Esophagus squamous epithelium (tissue), 5 donors: Measurements from ENCODE around the gene BPIFB3. TPM values are rescaled to one million over a fixed set of nuclear protein-coding genes. Genes with fewer than 3 reads are reported as not detected.

Experiments
- DNase-seq: peaks from one replicate; lab custom pipeline; 2025; lab: John Stamatoyannopoulos, UW
- H3K27ac ChIP-seq, 4 donors: fragments of 200-600 bp; sonication (generic); one replicate each; pipeline ENCODE4 v1.5.1; 2016 to 2019; ENCODE audit warnings: mild to moderate bottlenecking in 1 of 4
- H3K27me3 ChIP-seq, 4 donors: fragments of 200-600 bp; sonication (generic); 1 replicate in 3 of 4; 2 replicates in 1 of 4; pipeline versions ENCODE4 v1.5.1 to v1.6.0; 2017 to 2021; ENCODE audit warnings: antibody characterized with exemption in 1 of 4
- H3K36me3 ChIP-seq, 3 donors: fragments of 200-600 bp; sonication (generic); one replicate each; pipeline ENCODE4 v1.5.1; 2016 to 2019
- H3K4me1 ChIP-seq, 3 donors: fragments of 200-600 bp; sonication (generic); one replicate each; pipeline ENCODE4 v1.5.1; 2017 to 2019
- H3K4me3 ChIP-seq, 4 donors: fragments of 200-600 bp; sonication (generic); 1 replicate in 3 of 4; 2 replicates in 1 of 4; pipeline ENCODE4 v1.5.1; 2016 to 2019; ENCODE audit warnings: mild to moderate bottlenecking in 2 of 4, moderate library complexity in 1 of 4
- H3K9me3 ChIP-seq, 3 donors: fragments of 200-600 bp; sonication (generic); one replicate each; pipeline ENCODE4 v1.5.1; 2016 to 2019
- POLR2A ChIP-seq, 4 donors: fragments of 450-650 bp; IDR thresholded peaks; one replicate each; pipeline ENCODE4 v1.6.1; 2017; ENCODE audit warnings: antibody characterized with exemption in 4 of 4, mild to moderate bottlenecking in 4 of 4, moderate library complexity in 3 of 4
- WGBS, 2 donors: methylation state at CpG; one replicate each; pipeline ENCODE4 v1.1.5; 2018; 5-methylcytosine and 5-hydroxymethylcytosine counted together
- intact Hi-C: fragments of 100-400 bp; cut with DNase I; formaldehyde crosslinking; loops from one replicate; pipeline ENCODE4 v1.15.0; 2022
- total RNA-seq, 4 donors: library from RNA; depleted of rRNA; stranded (reverse); fragments of >200 nt; gene quantifications; one replicate each; pipeline ENCODE4 v1.1.0, GENCODE V29; 2016
- TF ChIP-seq, protein P1 (sequence below), 6 experiments: fragments of 450-650 bp in 4 of 6; fragments of 200-600 bp in 2 of 6; sonication (generic) in 2 of 6; IDR thresholded peaks; one replicate each; pipeline ENCODE4 v1.5.1; 2016 to 2019; ENCODE audit warnings: antibody characterized with exemption in 6 of 6, mild to moderate bottlenecking in 4 of 6, moderate library complexity in 4 of 6
- donor health status: DM: yes; HTN: yes; CAD: no.

Gene BPIFB3
- total RNA-seq, 4 donors from 2014 or later: not detected

DNA sequence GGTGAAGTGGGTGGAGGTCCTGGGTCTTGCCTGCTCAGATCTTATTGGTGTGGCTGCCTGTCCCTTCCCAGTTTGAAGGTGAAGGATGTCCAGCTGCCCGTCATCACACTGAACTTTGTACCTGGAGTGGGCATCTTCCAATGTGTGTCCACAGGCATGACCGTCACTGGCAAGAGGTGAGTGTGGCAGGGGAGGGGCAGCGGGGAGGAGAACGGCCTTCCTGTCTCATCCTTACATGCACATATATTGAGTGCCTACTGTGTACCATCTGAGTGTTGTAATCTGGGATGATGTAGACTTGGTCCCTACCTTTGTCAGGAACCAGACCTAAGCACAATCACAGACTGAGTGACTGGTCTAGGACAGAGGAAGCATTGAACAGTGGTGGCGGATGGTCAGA, 19.6 kb upstream of the BPIFB3 start:
- no peaks in the 10 kb centered on the region for H3K9me3 ChIP-seq
- peaks cover 0 to 10% (median 0%) of the 10 kb centered on the region in 4 donors for H3K27me3 ChIP-seq
- no peak overlapping the region for H3K4me3 ChIP-seq
- no peaks in the 10 kb centered on the region for H3K36me3 ChIP-seq
- 59 to 85% methylated on average over 3 to 5 of the region's 5 CpGs for WGBS, 2 donors
- DNase-seq: no peak
- no peaks in the 10 kb centered on the region for H3K4me1 ChIP-seq
- H3K27ac ChIP-seq: no peak overlapping the region
- TF ChIP-seq POLR2A (IDR thresholded peaks at IDR 0.05): no peak
- TF ChIP-seq, protein P1, sequence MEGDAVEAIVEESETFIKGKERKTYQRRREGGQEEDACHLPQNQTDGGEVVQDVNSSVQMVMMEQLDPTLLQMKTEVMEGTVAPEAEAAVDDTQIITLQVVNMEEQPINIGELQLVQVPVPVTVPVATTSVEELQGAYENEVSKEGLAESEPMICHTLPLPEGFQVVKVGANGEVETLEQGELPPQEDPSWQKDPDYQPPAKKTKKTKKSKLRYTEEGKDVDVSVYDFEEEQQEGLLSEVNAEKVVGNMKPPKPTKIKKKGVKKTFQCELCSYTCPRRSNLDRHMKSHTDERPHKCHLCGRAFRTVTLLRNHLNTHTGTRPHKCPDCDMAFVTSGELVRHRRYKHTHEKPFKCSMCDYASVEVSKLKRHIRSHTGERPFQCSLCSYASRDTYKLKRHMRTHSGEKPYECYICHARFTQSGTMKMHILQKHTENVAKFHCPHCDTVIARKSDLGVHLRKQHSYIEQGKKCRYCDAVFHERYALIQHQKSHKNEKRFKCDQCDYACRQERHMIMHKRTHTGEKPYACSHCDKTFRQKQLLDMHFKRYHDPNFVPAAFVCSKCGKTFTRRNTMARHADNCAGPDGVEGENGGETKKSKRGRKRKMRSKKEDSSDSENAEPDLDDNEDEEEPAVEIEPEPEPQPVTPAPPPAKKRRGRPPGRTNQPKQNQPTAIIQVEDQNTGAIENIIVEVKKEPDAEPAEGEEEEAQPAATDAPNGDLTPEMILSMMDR (IDR thresholded peaks at IDR 0.05): no peak
- intact Hi-C loops: no loop called here

DNA sequence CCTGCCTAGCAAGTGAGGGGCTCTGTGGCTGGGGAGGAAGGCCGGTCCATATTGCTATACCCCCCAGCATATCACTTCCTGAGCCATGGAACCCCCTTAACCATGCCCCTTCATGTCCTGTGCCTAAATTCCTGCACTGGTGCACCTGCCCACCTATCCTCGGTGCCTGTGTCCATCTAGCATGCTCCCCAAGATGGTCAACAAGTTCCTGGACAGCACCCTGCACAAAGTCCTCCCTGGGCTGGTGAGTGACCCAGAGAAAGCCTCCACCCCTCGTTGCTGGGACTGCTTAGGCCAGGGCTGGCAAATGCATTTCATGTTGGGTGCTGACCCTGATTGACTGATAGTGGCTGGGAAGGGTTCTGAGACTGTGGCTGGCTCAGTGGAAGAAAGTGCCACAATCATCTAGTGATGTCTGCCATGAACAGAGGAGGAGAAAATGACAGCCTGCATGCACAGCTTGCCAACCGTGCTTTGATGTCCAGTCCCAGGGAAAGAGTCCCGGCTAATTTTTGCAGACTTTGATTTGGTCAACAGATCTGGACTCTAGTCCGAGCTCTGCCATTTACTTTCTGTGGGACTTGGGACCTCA, 18.7 kb upstream of the BPIFB3 start:
- 67 to 70% methylated on average over 4 of the region's 6 CpGs for WGBS, 2 donors
- intact Hi-C loops: no loop called here

DNA sequence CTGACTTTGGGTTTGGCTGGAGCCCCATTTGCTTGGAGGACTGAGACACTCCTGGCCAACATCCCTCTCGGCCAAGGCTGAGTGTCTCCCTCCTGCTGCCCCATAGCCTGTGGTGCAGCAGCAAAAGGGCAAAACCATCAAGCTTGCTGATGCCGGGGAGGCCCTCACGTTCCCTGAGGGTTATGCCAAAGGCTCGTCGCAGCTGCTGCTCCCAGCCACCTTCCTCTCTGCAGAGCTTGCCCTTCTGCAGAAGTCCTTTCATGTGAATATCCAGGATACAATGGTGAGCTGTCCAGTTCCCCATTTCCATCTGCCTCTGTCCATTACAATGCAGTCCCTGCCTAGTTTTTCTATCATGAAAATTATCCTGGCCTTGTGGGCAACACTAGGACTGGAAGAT, 16.2 kb upstream of the BPIFB3 start:
- no peak for DNase-seq

More for the DNA sequence above, 18.7 kb upstream of the BPIFB3 start:
- Histone ChIP-seq H3K27ac (no peak overlapping the region), H3K4me3 (no peak overlapping the region), H3K9me3 (no peaks in the 10 kb centered on the region), H3K4me1 (no peaks in the 10 kb centered on the region), H3K36me3 (no peaks in the 10 kb centered on the region), H3K27me3 (peaks cover 0 to 12% (median 0%) of the 10 kb centered on the region in 4 donors)
- no peak for DNase-seq
- TF ChIP-seq POLR2A (IDR thresholded peaks at IDR 0.05): no peak
- TF ChIP-seq, protein P1 (IDR thresholded peaks at IDR 0.05): no peak

DNA sequence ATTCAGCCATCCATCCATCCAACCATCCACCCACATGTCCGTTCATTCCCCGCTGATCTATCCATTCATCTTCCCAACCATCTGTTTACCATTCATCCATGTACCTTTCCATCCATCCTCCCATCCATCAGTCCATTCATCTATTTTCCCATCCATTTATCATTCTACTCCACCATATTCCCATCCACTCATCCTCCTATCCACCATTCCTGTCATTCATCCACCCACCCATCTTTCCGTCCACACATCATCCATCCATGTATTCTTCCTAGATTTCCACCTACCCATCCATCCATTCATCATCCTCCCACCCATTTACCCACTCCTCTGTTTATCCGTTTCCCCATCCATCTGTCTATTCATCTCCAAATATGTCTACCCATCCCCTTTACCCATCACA, 15.5 kb upstream of the BPIFB3 start:
- Histone ChIP-seq H3K4me1 (no peaks in the 10 kb centered on the region), H3K4me3 (no peak overlapping the region), H3K27ac (no peak overlapping the region), H3K27me3 (peaks cover 0 to 12% (median 0%) of the 10 kb centered on the region in 4 donors), H3K36me3 (no peaks in the 10 kb centered on the region), H3K9me3 (no peaks in the 10 kb centered on the region)
- DNase-seq: no peak
- no peak for TF ChIP-seq POLR2A (IDR thresholded peaks at IDR 0.05)
- intact Hi-C loops: no loop called here
- 84 to 90% methylated on average over 4 of the region's 4 CpGs for WGBS, 2 donors

More for the DNA sequence above, 16.2 kb upstream of the BPIFB3 start:
- no peaks in the 10 kb centered on the region for H3K9me3 ChIP-seq
- TF ChIP-seq, protein P1 (IDR thresholded peaks at IDR 0.05): no peak
- TF ChIP-seq POLR2A (IDR thresholded peaks at IDR 0.05): no peak
- H3K4me3 ChIP-seq: no peak overlapping the region
- H3K4me1 ChIP-seq: no peaks in the 10 kb centered on the region
- peaks cover 0 to 12% (median 0%) of the 10 kb centered on the region in 4 donors for H3K27me3 ChIP-seq
- H3K27ac ChIP-seq: no peak overlapping the region
- intact Hi-C loops: no loop called here
- 62 to 80% methylated on average over 4 to 5 of the region's 5 CpGs for WGBS, 2 donors
- no peaks in the 10 kb centered on the region for H3K36me3 ChIP-seq

DNA sequence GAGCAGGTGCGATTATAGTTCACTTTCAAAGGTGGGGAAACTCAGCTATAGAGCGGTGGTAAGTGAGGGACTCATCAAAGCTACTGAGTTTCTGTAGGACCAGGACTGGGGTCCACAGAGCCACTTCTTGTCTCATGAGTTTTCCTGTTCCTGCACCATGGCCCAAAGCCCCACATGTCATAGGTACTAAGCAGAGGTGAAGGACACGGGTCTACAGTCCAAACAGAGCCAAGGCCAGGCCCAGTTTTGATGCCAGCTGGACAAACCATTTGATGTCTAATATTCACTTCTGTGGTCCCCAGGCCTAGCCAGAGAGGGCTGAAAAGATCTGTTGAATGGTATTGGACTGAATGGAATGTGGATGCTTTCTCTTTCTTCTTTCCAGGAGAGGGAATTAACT, 11.3 kb upstream of the BPIFB3 start:
- intact Hi-C loops: no loop called here
- TF ChIP-seq, protein P1 (IDR thresholded peaks at IDR 0.05): no peak
- no peak for TF ChIP-seq POLR2A (IDR thresholded peaks at IDR 0.05)
- Histone ChIP-seq H3K4me3 (no peak overlapping the region), H3K9me3 (peaks cover 0 to 18% (median 0%) of the 10 kb centered on the region in 3 donors), H3K36me3 (no peaks in the 10 kb centered on the region), H3K27me3 (peaks cover 0 to 8% (median 0%) of the 10 kb centered on the region in 4 donors), H3K27ac (no peak overlapping the region), H3K4me1 (no peaks in the 10 kb centered on the region)
- WGBS, 2 donors: 91 to 97% methylated on average over 3 of the region's 3 CpGs
- no peak for DNase-seq
